Activated CD4-positive, alpha-beta T cell treated with anti-CD3 and anti-CD28 coated beads, Interleukin-2, amount 10 ng/mL, durations not matched to agents 7 days and 5 days (primary cell): ENCODE results near the gene TMED10. TPM values are rescaled to one million over a fixed set of nuclear protein-coding genes. Genes with fewer than 3 reads are reported as not detected.

Experiments used
- CTCF ChIA-PET: fragments of 350-600 bp; sonication (Branson Sonifier 250); formaldehyde crosslinking; loops from one replicate; lab custom pipeline; 2021; ENCODE audit warnings: antibody characterized with exemption; lab: Charles Lee
- POLR2A ChIA-PET: fragments of 350-600 bp; sonication (Branson Sonifier 250); formaldehyde crosslinking; loops from one replicate; lab custom pipeline; 2021; ENCODE audit warnings: antibody characterized with exemption; lab: Charles Lee
- DNase-seq: peaks from one replicate; pipeline ENCODE4 v3.0.0-alpha.2; 2020
- H3K27ac Mint-ChIP-seq: one replicate; pipeline ENCODE4 v1.8.0; 2021; ENCODE audit warnings: mild to moderate bottlenecking, moderate library complexity, mixed read lengths
- H3K27me3 Mint-ChIP-seq: one replicate; pipeline ENCODE4 v1.8.0; 2021; ENCODE audit warnings: mixed read lengths
- H3K36me3 Mint-ChIP-seq: one replicate; pipeline ENCODE4 v1.8.0; 2021; ENCODE audit warnings: low read depth, mixed read lengths
- H3K4me1 Mint-ChIP-seq: one replicate; pipeline ENCODE4 v1.8.0; 2021; ENCODE audit warnings: mixed read lengths
- H3K4me3 Mint-ChIP-seq: one replicate; pipeline ENCODE4 v1.8.0; 2021; ENCODE audit warnings: mild to moderate bottlenecking, moderate library complexity, mixed read lengths
- H3K9me3 Mint-ChIP-seq: one replicate; pipeline ENCODE4 v1.8.0; 2021; ENCODE audit warnings: mixed read lengths
- total RNA-seq, 2 experiments: library from RNA; stranded (reverse); gene quantifications; one replicate each; pipeline ENCODE4 v1.2.3, GENCODE V29; 2021

Gene TMED10
- total RNA-seq: 100 to 1,000 TPM; 175 to 213 TPM

DNA sequence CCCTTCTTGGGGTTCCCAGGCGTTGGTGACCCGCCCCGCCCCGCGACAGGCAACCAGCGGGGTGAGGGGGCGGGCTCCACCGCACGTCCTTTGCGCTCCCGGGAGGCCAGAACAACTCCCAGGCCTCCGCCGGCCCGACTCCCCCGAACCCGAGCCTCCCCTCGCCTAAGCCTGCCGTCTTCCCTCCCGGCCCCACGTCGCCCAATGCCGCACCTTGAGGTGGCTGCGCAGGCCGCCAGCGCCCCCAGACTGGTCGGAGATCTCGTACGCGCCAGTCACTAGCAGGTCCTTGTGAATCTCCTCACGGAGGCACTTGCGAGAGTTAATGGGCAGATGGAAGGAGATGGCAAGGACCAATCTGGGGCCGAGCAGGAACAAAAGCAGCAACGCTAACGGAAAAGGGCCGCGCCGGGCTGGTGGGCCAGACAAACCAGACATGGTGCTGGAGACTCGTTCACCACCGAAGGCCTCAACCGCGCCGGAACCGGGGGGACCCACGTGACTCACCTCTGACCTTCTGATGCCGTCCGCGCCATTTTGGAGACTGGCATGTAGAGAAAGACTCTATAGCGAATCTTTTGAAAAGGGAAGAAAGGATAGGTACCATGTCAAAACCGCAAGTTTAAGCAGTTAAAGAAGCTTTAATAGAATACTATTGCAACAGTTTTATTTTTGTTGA, at the start of gene TMED10:
Gene TMED10, minus strand, starts transcription at position 471 of the 679 bp plus-strand sequence. Its CDS starts 33 bp downstream, at position 438.
- DNase-seq: peak; percentile 94
- peak within 1 kb of the TSS; percentile 93 for H3K27ac Mint-ChIP-seq
- H3K27me3 Mint-ChIP-seq: peaks cover 2% of the 10 kb centered on the region
- no peaks in the 10 kb centered on the region for H3K9me3 Mint-ChIP-seq
- peak within 1 kb of the TSS; percentile 83 for H3K4me3 Mint-ChIP-seq
- ChIA-PET POLR2A (interaction anchor here (0.7 kb wide), 1 partner anchor 407 kb away, joined by 8 read pairs; no protein-coding TSS in a partner anchor), CTCF (interaction anchor here (0.6 to 1.9 kb wide), 6 partner anchors 16 to 363 kb away, joined by 3 to 4 read pairs (median 3); no protein-coding TSS in a partner anchor)
- peaks cover 13% of the 10 kb centered on the region for H3K36me3 Mint-ChIP-seq
- H3K4me1 Mint-ChIP-seq: peaks cover 37% of the 10 kb centered on the region

DNA sequence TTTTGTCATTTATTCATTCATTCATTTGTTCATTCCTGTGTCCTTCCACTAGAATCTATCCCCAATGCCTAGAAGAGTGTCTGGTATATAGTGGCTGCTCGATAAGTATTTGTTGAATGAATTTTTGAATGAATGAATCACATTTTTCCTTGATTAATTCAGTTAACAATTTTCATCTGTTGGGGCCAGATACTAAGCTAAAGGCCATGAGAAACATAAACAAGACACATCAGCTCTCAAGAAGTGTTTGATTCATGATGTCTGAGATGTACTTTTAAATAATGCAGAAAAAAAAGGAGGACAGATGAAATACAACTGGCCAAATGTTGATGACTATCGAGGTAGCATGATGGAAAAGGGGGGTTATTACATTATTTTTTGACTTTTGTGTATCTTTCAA, 48.1 kb upstream of the TMED10 start:
- Mint-ChIP-seq H3K36me3 (no peaks in the 10 kb centered on the region), H3K27me3 (peaks cover 2% of the 10 kb centered on the region), H3K4me1 (peaks cover 24% of the 10 kb centered on the region), H3K9me3 (no peaks in the 10 kb centered on the region), H3K27ac (no peak overlapping the region), H3K4me3 (no peak overlapping the region)
- ChIA-PET POLR2A (no interaction called here), CTCF (interaction anchor here (0.8 kb wide), 1 partner anchor 264 kb away, joined by 3 read pairs; no protein-coding TSS in a partner anchor)
- no peak for DNase-seq

GRCh38 chr14:75223664-75224154, 47.3 kb upstream of the TMED10 start:
- no peak for DNase-seq
- POLR2A ChIA-PET: no interaction called here
- Mint-ChIP-seq H3K9me3 (no peaks in the 10 kb centered on the region), H3K4me3 (no peak overlapping the region), H3K36me3 (no peaks in the 10 kb centered on the region), H3K27me3 (peaks cover 2% of the 10 kb centered on the region), H3K4me1 (peaks cover 15% of the 10 kb centered on the region), H3K27ac (no peak overlapping the region)
- CTCF ChIA-PET: interaction anchor here (0.6 kb wide), 1 partner anchor 40 kb away, joined by 4 read pairs; no protein-coding TSS in a partner anchor

DNA sequence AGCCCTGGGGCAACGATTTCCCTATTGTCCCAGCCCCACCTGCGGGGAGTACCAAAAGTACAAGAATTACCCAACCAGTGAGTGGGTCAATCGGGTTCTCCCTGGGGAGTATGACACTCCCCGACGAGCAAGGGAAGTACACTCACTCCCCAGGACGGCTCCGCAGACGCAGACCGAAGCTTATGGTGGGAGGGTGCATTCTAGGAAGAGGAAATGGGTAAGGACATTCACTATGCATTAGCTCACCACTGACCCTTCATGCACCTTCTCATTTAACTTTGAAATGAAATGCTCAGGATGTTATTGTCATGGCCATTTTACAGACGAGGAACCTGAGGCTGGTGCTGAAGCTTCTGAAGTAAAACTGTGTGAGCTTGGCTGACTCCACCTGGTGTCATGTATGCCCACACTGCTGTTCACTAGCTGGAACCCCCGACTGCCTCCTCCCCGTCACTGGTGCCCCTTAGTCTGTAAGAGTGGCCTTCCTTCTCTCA, 45.8 kb upstream of the TMED10 start:
- Mint-ChIP-seq H3K9me3 (no peaks in the 10 kb centered on the region), H3K4me3 (no peak overlapping the region), H3K4me1 (peaks cover 7% of the 10 kb centered on the region), H3K27me3 (peaks cover 10% of the 10 kb centered on the region), H3K27ac (no peak overlapping the region), H3K36me3 (no peaks in the 10 kb centered on the region)
- POLR2A ChIA-PET: no interaction called here
- CTCF ChIA-PET: interaction anchor here (0.7 to 1.3 kb wide), 2 partner anchors 19 to 432 kb away, joined by 4 to 7 read pairs; no protein-coding TSS in a partner anchor
- DNase-seq: no peak

GRCh38 chr14:75221797-75222196, 45.4 kb upstream of the TMED10 start:
- DNase-seq: no peak
- Mint-ChIP-seq H3K36me3 (no peaks in the 10 kb centered on the region), H3K27ac (no peak overlapping the region), H3K27me3 (peaks cover 10% of the 10 kb centered on the region), H3K4me1 (peaks cover 7% of the 10 kb centered on the region), H3K4me3 (no peak overlapping the region), H3K9me3 (no peaks in the 10 kb centered on the region)
- ChIA-PET POLR2A (no interaction called here), CTCF (no interaction called here)

DNA sequence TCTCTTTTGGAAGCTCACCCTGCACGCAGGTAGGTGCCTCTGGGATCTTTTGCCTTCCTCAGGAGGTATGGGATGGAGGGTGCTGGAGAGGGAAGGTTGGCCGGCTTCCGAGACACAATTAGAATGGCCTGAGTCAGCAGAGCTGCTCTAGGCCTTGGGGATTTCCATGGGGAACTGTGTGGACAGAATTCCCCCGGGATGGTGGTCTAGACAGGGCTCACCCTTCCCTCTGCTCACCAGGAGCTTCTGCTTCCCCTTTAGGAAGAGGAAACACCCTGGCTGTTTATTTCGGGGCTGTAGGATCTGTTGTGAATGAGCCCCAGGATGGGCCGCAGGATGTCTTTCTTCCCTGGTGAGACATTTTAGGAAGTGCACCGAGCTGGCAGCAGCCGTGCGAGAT, 43.7 kb upstream of the TMED10 start:
- Mint-ChIP-seq H3K9me3 (no peaks in the 10 kb centered on the region), H3K4me3 (no peak overlapping the region), H3K36me3 (no peaks in the 10 kb centered on the region), H3K27ac (no peak overlapping the region), H3K27me3 (peaks cover 10% of the 10 kb centered on the region), H3K4me1 (peaks cover 19% of the 10 kb centered on the region)
- no peak for DNase-seq
- ChIA-PET POLR2A (no interaction called here), CTCF (interaction anchor here (0.6 kb wide), 1 partner anchor 458 kb away, joined by 3 read pairs; no protein-coding TSS in a partner anchor)

- no peak overlapping the region for H3K4me3 Mint-ChIP-seq
- ChIA-PET POLR2A (no interaction called here), CTCF (interaction anchor here (1.0 to 3.2 kb wide), 2 partner anchors 13 to 42 kb away, joined by 4 to 10 read pairs; no protein-coding TSS in a partner anchor)
- H3K4me1 Mint-ChIP-seq: peaks cover 23% of the 10 kb centered on the region
- H3K9me3 Mint-ChIP-seq: no peaks in the 10 kb centered on the region
- no peaks in the 10 kb centered on the region for H3K36me3 Mint-ChIP-seq
- no peak for DNase-seq
- peaks cover 13% of the 10 kb centered on the region for H3K27me3 Mint-ChIP-seq
- no peak overlapping the region for H3K27ac Mint-ChIP-seq
Measured at GRCh38 chr14:75217508-75218206, 41.2 kb upstream of the TMED10 start.

GRCh38 chr14:75216427-75217006, 40.1 kb upstream of the TMED10 start:
- CTCF ChIA-PET: interaction anchor here (1.0 to 3.2 kb wide), 3 partner anchors 11 to 43 kb away, joined by 3 to 10 read pairs (median 4); no protein-coding TSS in a partner anchor
- Mint-ChIP-seq H3K27me3 (peaks cover 14% of the 10 kb centered on the region), H3K27ac (no peak overlapping the region), H3K36me3 (no peaks in the 10 kb centered on the region), H3K4me3 (no peak overlapping the region), H3K9me3 (no peaks in the 10 kb centered on the region), H3K4me1 (peaks cover 23% of the 10 kb centered on the region)
- POLR2A ChIA-PET: no interaction called here
- no peak for DNase-seq

DNA sequence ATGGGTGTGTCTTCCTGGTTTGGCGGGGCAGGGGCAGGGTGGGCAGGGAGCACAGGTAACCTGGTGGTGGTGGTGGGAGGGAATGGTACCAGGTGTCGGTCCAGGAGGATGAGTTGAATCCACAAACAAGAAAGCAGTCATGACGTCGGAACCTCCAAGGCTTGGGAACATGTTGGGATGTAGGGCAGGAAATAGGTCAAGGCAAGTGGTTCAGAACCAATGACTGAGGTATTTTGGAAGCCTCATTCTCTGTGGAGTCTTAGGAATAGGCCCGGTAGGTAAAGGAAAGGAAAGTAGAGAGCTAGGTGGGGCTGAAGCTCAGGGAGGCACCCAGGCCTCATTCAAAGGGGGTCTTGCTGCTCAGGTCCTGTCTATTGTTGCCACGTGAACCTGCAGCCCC, 39.1 kb upstream of the TMED10 start:
- Mint-ChIP-seq H3K4me1 (peaks cover 23% of the 10 kb centered on the region), H3K27ac (no peak overlapping the region), H3K9me3 (no peaks in the 10 kb centered on the region), H3K27me3 (peaks cover 14% of the 10 kb centered on the region), H3K36me3 (no peaks in the 10 kb centered on the region), H3K4me3 (no peak overlapping the region)
- ChIA-PET CTCF (interaction anchor here (1.1 to 1.5 kb wide), 2 partner anchors 13 to 84 kb away, joined by 3 read pairs; no protein-coding TSS in a partner anchor), POLR2A (no interaction called here)
- no peak for DNase-seq

GRCh38 chr14:75214558-75214957, 38.1 kb upstream of the TMED10 start:
- CTCF ChIA-PET: interaction anchor here (0.7 to 1.1 kb wide), 2 partner anchors 9 to 83 kb away, joined by 3 read pairs; no protein-coding TSS in a partner anchor
- H3K4me1 Mint-ChIP-seq: peaks cover 23% of the 10 kb centered on the region
- no peak overlapping the region for H3K27ac Mint-ChIP-seq
- POLR2A ChIA-PET: interaction anchor here (0.5 kb wide), 1 partner anchor 43 kb away, joined by 3 read pairs; no protein-coding TSS in a partner anchor
- no peak overlapping the region for H3K4me3 Mint-ChIP-seq
- H3K27me3 Mint-ChIP-seq: peaks cover 18% of the 10 kb centered on the region
- no peaks in the 10 kb centered on the region for H3K36me3 Mint-ChIP-seq
- no peak for DNase-seq
- H3K9me3 Mint-ChIP-seq: no peaks in the 10 kb centered on the region

DNA sequence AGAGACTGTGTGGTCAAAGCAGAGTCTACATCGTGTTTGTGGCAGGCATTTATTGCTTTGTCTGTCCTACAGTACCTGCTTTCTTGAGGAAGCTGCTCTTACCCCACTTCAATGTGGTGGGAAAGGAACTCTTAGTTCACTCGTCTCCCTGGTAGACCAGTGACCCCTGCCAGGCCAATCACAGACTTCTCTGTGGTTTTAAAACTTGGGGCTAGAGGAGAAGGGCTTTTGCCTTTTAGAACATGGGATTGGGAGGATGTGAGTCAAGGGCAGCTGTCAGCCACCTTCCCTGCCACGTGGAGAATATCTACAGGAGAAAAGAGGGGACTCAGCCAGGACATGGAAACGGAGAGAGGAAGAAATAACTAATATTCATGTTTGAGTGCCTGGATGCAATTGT, 36.8 kb upstream of the TMED10 start:
- no peak for DNase-seq
- POLR2A ChIA-PET: no interaction called here
- Mint-ChIP-seq H3K9me3 (no peaks in the 10 kb centered on the region), H3K4me3 (no peak overlapping the region), H3K27ac (no peak overlapping the region), H3K36me3 (no peaks in the 10 kb centered on the region), H3K27me3 (peaks cover 15% of the 10 kb centered on the region), H3K4me1 (peaks cover 23% of the 10 kb centered on the region)
- CTCF ChIA-PET: interaction anchor here (0.7 kb wide), 1 partner anchor 270 kb away, joined by 3 read pairs; no protein-coding TSS in a partner anchor

DNA sequence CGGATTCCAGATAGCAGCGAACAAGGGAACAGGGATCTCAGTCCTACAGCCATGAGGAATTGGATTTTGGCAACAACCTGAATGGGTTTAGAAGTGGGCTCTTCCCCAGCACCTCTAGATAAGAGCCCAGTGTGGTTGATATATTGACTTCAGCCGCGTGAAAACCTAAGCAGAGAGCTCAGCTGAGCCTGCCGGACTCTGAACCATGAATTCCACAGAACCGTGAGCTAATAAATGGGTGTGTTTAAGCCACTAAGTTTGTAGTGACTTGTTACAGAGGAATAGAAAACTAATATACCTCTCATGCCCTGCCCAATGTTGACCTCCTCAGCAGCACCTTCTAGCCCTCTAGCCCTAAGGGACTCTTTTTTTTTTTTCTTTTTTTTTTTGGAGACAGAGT, 32.4 kb upstream of the TMED10 start:
- H3K4me1 Mint-ChIP-seq: peaks cover 27% of the 10 kb centered on the region
- CTCF ChIA-PET: interaction anchor here (1.0 kb wide), 1 partner anchor 14 kb away, joined by 3 read pairs; no protein-coding TSS in a partner anchor

More for the DNA sequence above, 32.4 kb upstream of the TMED10 start:
- Mint-ChIP-seq H3K27me3 (peaks cover 10% of the 10 kb centered on the region), H3K9me3 (no peaks in the 10 kb centered on the region), H3K27ac (no peak overlapping the region), H3K36me3 (peaks cover 8% of the 10 kb centered on the region), H3K4me3 (no peak overlapping the region)
- POLR2A ChIA-PET: no interaction called here
- no peak for DNase-seq
